ENCODE data around the gene EDN1.

DNA sequence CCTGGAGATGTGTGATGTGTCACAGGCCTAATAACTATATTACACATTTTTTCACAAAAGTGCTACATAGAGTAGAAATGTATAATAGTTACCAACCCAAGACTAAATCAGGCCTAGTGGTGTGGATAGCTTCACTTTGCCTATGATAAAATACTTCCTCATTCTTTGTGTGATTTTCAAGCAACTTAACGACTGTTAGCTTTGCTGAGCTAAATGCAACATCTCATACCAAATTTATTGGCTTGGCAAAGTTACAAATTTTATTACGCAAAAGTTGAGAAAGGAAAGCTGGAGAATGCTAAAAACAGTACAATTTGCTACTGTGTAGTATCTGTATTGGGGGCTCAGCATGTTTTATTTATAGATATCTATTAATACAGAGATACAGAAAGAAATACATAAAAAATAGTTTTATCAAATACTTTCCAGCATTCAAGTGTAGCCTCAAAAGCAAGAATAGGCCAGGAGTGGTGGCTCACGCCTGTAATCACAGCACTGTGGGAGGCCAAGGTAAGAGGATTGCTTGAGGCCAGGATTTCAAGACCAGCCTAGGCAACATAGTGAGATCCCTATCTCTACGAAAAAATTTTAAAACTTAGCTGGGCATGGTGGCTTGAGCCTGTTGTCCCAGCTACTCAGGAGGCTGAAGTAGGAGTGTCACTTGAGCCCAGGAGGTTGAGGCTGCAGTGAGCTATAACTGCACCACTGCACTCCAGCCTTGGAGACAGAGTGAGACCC, 3.6 kb upstream of the EDN1 start:
- TF ChIP-seq, protein P1, sequence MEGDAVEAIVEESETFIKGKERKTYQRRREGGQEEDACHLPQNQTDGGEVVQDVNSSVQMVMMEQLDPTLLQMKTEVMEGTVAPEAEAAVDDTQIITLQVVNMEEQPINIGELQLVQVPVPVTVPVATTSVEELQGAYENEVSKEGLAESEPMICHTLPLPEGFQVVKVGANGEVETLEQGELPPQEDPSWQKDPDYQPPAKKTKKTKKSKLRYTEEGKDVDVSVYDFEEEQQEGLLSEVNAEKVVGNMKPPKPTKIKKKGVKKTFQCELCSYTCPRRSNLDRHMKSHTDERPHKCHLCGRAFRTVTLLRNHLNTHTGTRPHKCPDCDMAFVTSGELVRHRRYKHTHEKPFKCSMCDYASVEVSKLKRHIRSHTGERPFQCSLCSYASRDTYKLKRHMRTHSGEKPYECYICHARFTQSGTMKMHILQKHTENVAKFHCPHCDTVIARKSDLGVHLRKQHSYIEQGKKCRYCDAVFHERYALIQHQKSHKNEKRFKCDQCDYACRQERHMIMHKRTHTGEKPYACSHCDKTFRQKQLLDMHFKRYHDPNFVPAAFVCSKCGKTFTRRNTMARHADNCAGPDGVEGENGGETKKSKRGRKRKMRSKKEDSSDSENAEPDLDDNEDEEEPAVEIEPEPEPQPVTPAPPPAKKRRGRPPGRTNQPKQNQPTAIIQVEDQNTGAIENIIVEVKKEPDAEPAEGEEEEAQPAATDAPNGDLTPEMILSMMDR (IDR thresholded peaks at IDR 0.05) = no peak
- no peak for TF ChIP-seq POLR2A (IDR thresholded peaks at IDR 0.05)
